DMS53 treated with DMSO at 0.1 percent for 48 hours (cell line): ENCODE results near the gene CRTC1.

Experiments used
- DNase-seq: peaks from one replicate; lab custom pipeline; 2025; ENCODE audit not compliant: unreplicated experiment; lab: John Stamatoyannopoulos, UW

The CRTC1 gene

GRCh38 chr19:18699403-18700054 is 16.0 kb downstream of the CRTC1 start:
- no peak for DNase-seq

GRCh38 chr19:18700501-18701249 is 17.2 kb downstream of the CRTC1 start:
- no peak for DNase-seq

- DNase-seq: no peak
These were observed 17.7 kb downstream of the CRTC1 start for GRCh38 chr19:18701250-18701608.

GRCh38 chr19:18704054-18704453 is 20.6 kb downstream of the CRTC1 start:
- no peak for DNase-seq

- DNase-seq: no peak
These were observed 21.5 kb downstream of the CRTC1 start for GRCh38 chr19:18704971-18705370.

GRCh38 chr19:18708452-18709231 is 25.2 kb downstream of the CRTC1 start:
- peak; percentile 70 for DNase-seq

- no peak for DNase-seq
These were observed 26.1 kb downstream of the CRTC1 start for GRCh38 chr19:18709546-18709945.

- DNase-seq: no peak
These were observed 26.7 kb downstream of the CRTC1 start for GRCh38 chr19:18710186-18710585.

- no peak for DNase-seq
These were observed 27.7 kb downstream of the CRTC1 start for GRCh38 chr19:18710996-18711751.

GRCh38 chr19:18711893-18712292 is 28.4 kb downstream of the CRTC1 start:
- DNase-seq: no peak

GRCh38 chr19:18712981-18713380 is 29.5 kb downstream of the CRTC1 start:
- no peak for DNase-seq

- DNase-seq: no peak
These were observed 30.2 kb downstream of the CRTC1 start for GRCh38 chr19:18713550-18714117.

- no peak for DNase-seq
These were observed 31.9 kb downstream of the CRTC1 start for GRCh38 chr19:18715416-18715815.

GRCh38 chr19:18716857-18717256 is 33.4 kb downstream of the CRTC1 start:
- no peak for DNase-seq

- no peak for DNase-seq
These were observed 34.1 kb downstream of the CRTC1 start for GRCh38 chr19:18717601-18718000.

- DNase-seq: no peak
These were observed 34.6 kb downstream of the CRTC1 start for GRCh38 chr19:18718015-18718526.

- no peak for DNase-seq
These were observed 35.5 kb downstream of the CRTC1 start for GRCh38 chr19:18718846-18719458.

GRCh38 chr19:18719541-18719940 is 36.1 kb downstream of the CRTC1 start:
- no peak for DNase-seq

GRCh38 chr19:18723871-18724377 is 40.4 kb downstream of the CRTC1 start:
- DNase-seq: no peak
